AG04449 (cell line): ENCODE measurements around the gene SLC8A2.

Source experiments
- CTCF ChIA-PET: fragments of 350-600 bp; formaldehyde crosslinking; extraction: SDS; loops from one replicate; lab custom pipeline; 2021; ENCODE audit warnings: antibody characterized with exemption; lab: Yijun Ruan, JAX
- POLR2A ChIA-PET: fragments of 400-600, 350-600 bp; formaldehyde crosslinking; extraction: SDS; loops from one replicate; lab custom pipeline; 2020; ENCODE audit warnings: antibody characterized with exemption, inconsistent platforms; lab: Yijun Ruan, JAX
- DNase-seq: peaks from one replicate; pipeline ENCODE4 v3.0.0-alpha.2; 2010; ENCODE audit warnings: low read depth, low spot score
- H3K4me3 ChIP-seq: 2 replicates; pipeline ENCODE4 v1.5.1; 2011; ENCODE audit warnings: low read depth, mild to moderate bottlenecking, control low read depth, low read length
- TF ChIP-seq, protein P1 (sequence below): IDR thresholded peaks from one replicate; pipeline ENCODE4 v1.5.1; 2011; ENCODE audit warnings: mild to moderate bottlenecking, moderate library complexity, low read length, control low read depth, inconsistent platforms; ENCODE audit not compliant: insufficient read depth; ENCODE audit errors: missing control alignments

SLC8A2 gene

DNA sequence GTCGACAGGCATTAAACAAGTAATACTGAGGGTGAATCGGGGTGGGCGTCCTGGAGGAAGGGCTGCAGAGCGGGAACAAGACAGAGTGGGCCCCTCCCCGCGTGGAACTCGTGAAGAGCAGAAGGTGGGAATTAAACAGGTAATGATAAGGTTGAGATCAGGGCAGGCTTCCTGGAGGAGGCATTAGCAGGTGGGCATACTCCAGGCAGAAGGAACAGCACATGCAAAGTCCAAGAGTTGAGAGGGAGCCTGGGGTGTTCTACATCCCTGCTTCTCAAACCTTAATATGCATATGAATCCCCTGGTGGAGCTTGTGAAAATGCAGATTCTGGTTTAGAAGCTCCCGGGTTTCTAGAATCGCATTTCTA lies 23.3 kb downstream of the SLC8A2 start:
- H3K4me3 ChIP-seq = no peak overlapping the region
- POLR2A ChIA-PET = no interaction called here
- TF ChIP-seq, protein P1, sequence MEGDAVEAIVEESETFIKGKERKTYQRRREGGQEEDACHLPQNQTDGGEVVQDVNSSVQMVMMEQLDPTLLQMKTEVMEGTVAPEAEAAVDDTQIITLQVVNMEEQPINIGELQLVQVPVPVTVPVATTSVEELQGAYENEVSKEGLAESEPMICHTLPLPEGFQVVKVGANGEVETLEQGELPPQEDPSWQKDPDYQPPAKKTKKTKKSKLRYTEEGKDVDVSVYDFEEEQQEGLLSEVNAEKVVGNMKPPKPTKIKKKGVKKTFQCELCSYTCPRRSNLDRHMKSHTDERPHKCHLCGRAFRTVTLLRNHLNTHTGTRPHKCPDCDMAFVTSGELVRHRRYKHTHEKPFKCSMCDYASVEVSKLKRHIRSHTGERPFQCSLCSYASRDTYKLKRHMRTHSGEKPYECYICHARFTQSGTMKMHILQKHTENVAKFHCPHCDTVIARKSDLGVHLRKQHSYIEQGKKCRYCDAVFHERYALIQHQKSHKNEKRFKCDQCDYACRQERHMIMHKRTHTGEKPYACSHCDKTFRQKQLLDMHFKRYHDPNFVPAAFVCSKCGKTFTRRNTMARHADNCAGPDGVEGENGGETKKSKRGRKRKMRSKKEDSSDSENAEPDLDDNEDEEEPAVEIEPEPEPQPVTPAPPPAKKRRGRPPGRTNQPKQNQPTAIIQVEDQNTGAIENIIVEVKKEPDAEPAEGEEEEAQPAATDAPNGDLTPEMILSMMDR = no peak
- DNase-seq = no peak
- CTCF ChIA-PET = interaction anchor here (1.9 to 7.1 kb wide), 2 partner anchors 12 to 35 kb away, joined by 6 to 61 read pairs; partner anchors contain the start of gene KPTN

DNA sequence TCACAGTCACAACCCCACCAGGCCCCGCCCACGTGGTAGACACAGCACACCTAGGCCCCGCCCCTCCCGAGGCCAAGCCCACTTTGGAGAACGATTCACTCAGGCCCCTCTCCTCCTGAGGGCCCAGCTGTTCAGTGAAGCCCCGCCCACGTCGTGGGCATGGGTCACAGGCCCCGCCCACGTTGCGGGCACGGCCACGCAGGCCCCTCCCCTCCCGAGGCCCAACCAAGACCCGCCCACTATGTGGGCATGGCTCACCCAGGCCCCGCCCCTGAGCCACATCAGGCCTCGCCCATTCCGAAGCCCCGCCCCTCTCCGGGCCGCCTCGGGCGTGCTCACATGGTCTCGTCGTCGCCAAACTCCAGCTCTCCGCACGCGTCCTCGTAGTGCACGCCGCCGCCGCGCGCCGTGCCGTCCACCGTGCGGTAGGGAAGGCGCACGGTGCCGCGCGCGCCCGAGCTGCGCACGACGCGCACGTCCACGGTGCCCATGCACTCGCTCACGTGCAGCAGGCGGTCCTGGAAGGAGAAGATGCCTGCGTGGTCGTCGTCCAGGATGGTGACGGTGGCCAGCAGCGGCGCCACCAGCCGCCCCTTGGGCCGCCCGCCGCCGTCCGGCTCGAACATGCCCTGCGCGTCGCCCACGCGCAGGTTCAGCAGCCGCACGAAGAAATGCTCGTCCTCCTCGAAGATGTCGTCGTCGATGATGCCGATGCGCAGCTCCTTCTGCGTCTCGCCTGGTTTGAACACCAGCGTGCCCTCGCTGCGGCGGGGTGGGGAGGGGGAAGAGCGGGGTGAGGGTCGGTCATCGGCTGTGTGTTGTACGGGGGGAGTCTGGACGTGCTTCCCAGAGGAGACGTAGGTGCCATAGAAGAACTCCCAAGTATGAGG lies 24.0 kb downstream of the SLC8A2 start:
- TF ChIP-seq, protein P1 = no peak
- POLR2A ChIA-PET = no interaction called here
- peak overlapping the region; percentile 20; the same call in 1 of the 2 replicates for H3K4me3 ChIP-seq
- CTCF ChIA-PET = interaction anchor here (0.8 to 7.1 kb wide), 5 partner anchors 11 to 259 kb away, joined by 3 to 61 read pairs (median 4); partner anchors contain the start of gene KPTN
- no peak for DNase-seq

GRCh38 chr19:47446534-47447469 lies 24.9 kb downstream of the SLC8A2 start:
- POLR2A ChIA-PET = no interaction called here
- no peak overlapping the region for H3K4me3 ChIP-seq
- CTCF ChIA-PET = interaction anchor here (0.8 to 7.1 kb wide), 9 partner anchors 10 to 260 kb away, joined by 3 to 61 read pairs (median 6); partner anchors contain the start of gene KPTN
- TF ChIP-seq, protein P1 = no peak
- DNase-seq = no peak

DNA sequence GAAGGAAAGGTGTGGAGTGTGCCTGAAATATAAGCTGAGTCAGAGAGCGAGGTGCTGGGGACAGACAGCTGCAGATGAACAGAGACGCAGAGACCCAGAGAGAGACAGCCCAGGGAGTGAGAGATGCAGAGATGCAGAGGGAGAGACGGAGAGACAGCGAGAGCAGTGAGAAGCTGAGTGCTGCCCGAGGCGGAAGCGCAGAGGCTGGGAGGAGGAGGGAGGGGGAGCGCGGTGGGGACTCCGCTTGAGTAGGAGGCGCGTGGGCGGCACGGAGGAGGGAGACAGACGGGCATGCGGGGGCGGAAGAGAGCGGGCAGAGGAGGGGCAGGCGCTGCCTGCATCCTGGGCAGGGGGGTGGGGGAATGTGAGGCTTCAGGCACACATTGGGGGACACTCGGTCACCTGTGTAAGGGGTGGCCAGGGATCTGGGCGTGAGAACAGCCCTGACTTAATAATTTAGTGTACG lies 25.7 kb downstream of the SLC8A2 start:
- CTCF ChIA-PET = interaction anchor here (1.3 to 7.1 kb wide), 5 partner anchors 9 to 261 kb away, joined by 5 to 61 read pairs (median 7); partner anchors contain the start of gene KPTN
- POLR2A ChIA-PET = no interaction called here
- TF ChIP-seq, protein P1 = no peak
- H3K4me3 ChIP-seq = no peak overlapping the region
- no peak for DNase-seq

- POLR2A ChIA-PET = no interaction called here
- no peak overlapping the region for H3K4me3 ChIP-seq
- CTCF ChIA-PET = interaction anchor here (1.5 to 7.1 kb wide), 4 partner anchors 9 to 262 kb away, joined by 7 to 61 read pairs (median 8); partner anchors contain the start of gene KPTN
- TF ChIP-seq, protein P1 = no peak
- DNase-seq = no peak
Measured at GRCh38 chr19:47445527-47445926, 26.2 kb downstream of the SLC8A2 start.
